Lower lobe of right lung (tissue), 2 donors: ENCODE results near the gene VWA5B2. TPM values are rescaled to one million over a fixed set of nuclear protein-coding genes. Genes with fewer than 3 reads are reported as not detected.

Source experiments
- ATAC-seq, 2 donors: fragments of 200-7000 bp; cut with Tn5 transposase; one replicate each; pipeline ENCODE4 v1.9.1; 2020 to 2022; ENCODE audit warnings: mild to moderate bottlenecking in 2 of 2, moderate library complexity in 2 of 2
- DNase-seq: peaks from one replicate; pipeline ENCODE4 v3.0.0-alpha.2; 2020
- H3K27ac ChIP-seq: fragments of 200-600 bp; one replicate; pipeline ENCODE4 v1.8.0; 2022
- H3K27me3 ChIP-seq: fragments of 200-600 bp; one replicate; pipeline ENCODE4 v1.8.0; 2022; ENCODE audit warnings: low read depth
- H3K36me3 ChIP-seq: fragments of 200-600 bp; one replicate; pipeline ENCODE4 v1.8.0; 2022; ENCODE audit warnings: mild to moderate bottlenecking
- H3K4me1 ChIP-seq: fragments of 200-600 bp; one replicate; pipeline ENCODE4 v1.8.0; 2022
- H3K4me3 ChIP-seq: fragments of 200-600 bp; one replicate; pipeline ENCODE4 v1.8.0; 2022; ENCODE audit warnings: mild to moderate bottlenecking
- H3K9me3 ChIP-seq: fragments of 200-600 bp; one replicate; pipeline ENCODE4 v1.8.0; 2022
- intact Hi-C: fragments of 100-400 bp; cut with DNase I; formaldehyde crosslinking; loops from one replicate; pipeline ENCODE4 v1.11.0; 2022
- total RNA-seq: library from RNA; stranded (reverse); fragmentation: NEBNext Ultra II Directional; extraction: Animal tissue kit (Norgen Biotek cat#: 25700); gene quantifications from one replicate; pipeline ENCODE4 v1.2.1, GENCODE V29; 2021
- TF ChIP-seq, protein P1 (sequence below): fragments of 200-600 bp; IDR thresholded peaks from one replicate; pipeline ENCODE4 v1.8.0; 2022; ENCODE audit warnings: antibody characterized with exemption, mild to moderate bottlenecking
- donor health status: DM: no; HTN: yes; CAD: no; lungs with severe emphysema.

The VWA5B2 gene
- total RNA-seq, 1 donor from 2014 or later = 0.47 TPM

DNA sequence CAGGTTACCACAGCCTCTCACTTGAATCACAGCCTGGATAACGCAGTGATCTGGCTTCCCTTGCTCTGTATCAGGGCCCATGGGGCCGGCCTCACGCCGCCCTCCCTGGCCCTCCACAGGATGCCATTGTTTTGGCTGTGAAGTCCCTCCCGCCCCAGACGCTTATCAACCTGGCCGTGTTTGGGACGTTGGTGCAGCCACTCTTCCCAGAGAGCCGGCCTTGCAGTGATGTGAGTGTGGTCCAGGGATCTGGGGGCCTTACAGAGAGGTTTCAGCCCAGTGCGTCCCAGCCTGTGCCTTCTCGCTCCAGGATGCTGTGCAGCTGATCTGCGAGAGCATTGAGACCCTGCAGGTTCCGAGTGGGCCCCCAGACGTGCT lies 6.6 kb downstream of the VWA5B2 start:
- TF ChIP-seq, protein P1, sequence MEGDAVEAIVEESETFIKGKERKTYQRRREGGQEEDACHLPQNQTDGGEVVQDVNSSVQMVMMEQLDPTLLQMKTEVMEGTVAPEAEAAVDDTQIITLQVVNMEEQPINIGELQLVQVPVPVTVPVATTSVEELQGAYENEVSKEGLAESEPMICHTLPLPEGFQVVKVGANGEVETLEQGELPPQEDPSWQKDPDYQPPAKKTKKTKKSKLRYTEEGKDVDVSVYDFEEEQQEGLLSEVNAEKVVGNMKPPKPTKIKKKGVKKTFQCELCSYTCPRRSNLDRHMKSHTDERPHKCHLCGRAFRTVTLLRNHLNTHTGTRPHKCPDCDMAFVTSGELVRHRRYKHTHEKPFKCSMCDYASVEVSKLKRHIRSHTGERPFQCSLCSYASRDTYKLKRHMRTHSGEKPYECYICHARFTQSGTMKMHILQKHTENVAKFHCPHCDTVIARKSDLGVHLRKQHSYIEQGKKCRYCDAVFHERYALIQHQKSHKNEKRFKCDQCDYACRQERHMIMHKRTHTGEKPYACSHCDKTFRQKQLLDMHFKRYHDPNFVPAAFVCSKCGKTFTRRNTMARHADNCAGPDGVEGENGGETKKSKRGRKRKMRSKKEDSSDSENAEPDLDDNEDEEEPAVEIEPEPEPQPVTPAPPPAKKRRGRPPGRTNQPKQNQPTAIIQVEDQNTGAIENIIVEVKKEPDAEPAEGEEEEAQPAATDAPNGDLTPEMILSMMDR = no peak
- Histone ChIP-seq H3K27ac (no peak overlapping the region), H3K4me1 (no peaks in the 10 kb centered on the region), H3K36me3 (no peaks in the 10 kb centered on the region), H3K4me3 (no peak overlapping the region), H3K9me3 (no peaks in the 10 kb centered on the region), H3K27me3 (peaks cover 40% of the 10 kb centered on the region)
- no peak for ATAC-seq
- intact Hi-C loops = no loop called here
- DNase-seq = no peak

DNA sequence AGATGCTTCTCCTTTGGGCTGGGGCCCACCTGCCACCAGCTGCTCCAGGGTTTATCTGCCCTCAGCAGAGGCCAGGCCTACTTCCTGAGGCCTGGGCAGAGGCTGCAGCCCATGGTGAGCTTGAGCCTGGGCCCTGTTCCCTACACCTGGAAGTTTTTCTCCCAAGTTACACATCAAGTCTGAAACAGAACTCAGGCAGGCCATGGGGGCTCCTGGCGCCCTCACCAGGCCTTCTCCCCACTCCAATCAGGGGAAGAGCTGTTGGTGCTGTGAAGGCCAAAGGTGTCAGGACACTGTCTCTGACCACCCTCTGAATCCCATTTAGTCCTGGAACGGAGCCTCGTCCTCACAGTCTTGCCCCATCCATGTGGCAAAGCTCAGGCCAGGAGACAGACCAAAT lies 7.3 kb downstream of the VWA5B2 start:
- Histone ChIP-seq H3K9me3 (no peaks in the 10 kb centered on the region), H3K27me3 (peaks cover 34% of the 10 kb centered on the region), H3K27ac (no peak overlapping the region), H3K4me1 (no peaks in the 10 kb centered on the region), H3K36me3 (no peaks in the 10 kb centered on the region), H3K4me3 (no peak overlapping the region)
- TF ChIP-seq, protein P1 = no peak
- peak; percentile 21 for DNase-seq
- intact Hi-C loops = no loop called here
- ATAC-seq = no peak

DNA sequence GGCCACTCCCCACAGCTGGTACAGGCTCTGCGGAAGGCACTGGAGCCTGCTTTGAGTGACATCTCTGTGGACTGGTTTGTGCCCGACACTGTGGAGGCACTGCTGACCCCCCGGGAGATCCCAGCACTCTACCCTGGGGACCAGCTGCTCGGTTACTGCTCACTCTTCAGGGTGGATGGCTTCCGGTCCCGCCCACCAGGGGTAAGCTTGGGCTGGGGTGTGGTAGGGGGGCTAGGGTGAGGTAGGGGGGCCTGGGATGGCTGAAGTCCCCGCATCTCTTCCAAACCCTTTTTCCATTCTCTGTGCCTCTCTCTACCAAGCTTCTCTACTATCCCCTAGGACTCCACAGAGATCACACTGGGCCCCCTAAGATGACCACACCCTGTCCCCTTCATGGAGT lies 7.8 kb downstream of the VWA5B2 start:
- intact Hi-C loops = no loop called here
- TF ChIP-seq, protein P1 = no peak
- Histone ChIP-seq H3K9me3 (no peaks in the 10 kb centered on the region), H3K4me3 (no peak overlapping the region), H3K36me3 (peaks cover 4% of the 10 kb centered on the region), H3K4me1 (no peaks in the 10 kb centered on the region), H3K27ac (no peak overlapping the region), H3K27me3 (peaks cover 30% of the 10 kb centered on the region)
- DNase-seq = peak; percentile 10
- no peak for ATAC-seq

DNA sequence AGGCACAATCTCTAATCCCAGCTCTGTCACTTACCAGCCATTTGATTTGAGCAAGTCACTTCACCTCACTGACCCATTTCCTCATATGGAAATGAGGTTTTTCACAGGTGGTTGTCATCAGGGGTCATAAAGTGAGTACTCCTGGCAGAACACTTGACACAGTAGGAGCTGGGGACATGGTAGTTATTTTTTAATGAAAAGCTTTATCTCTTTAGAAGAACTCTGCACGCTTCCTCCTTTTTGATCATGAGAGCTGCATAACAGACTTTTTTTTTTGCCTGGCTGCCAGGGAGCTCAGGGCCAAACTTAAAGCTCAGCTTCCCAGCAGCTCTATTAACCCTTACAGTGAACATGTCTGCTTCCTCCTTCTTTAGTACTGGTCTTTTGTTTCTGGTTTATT lies 8.4 kb downstream of the VWA5B2 start:
- Histone ChIP-seq H3K36me3 (peaks cover 10% of the 10 kb centered on the region), H3K27ac (no peak overlapping the region), H3K27me3 (peaks cover 25% of the 10 kb centered on the region), H3K9me3 (no peaks in the 10 kb centered on the region), H3K4me1 (no peaks in the 10 kb centered on the region), H3K4me3 (no peak overlapping the region)
- ATAC-seq (no peak), DNase-seq (no peak)
- intact Hi-C loops = no loop called here
- TF ChIP-seq, protein P1 = no peak

DNA sequence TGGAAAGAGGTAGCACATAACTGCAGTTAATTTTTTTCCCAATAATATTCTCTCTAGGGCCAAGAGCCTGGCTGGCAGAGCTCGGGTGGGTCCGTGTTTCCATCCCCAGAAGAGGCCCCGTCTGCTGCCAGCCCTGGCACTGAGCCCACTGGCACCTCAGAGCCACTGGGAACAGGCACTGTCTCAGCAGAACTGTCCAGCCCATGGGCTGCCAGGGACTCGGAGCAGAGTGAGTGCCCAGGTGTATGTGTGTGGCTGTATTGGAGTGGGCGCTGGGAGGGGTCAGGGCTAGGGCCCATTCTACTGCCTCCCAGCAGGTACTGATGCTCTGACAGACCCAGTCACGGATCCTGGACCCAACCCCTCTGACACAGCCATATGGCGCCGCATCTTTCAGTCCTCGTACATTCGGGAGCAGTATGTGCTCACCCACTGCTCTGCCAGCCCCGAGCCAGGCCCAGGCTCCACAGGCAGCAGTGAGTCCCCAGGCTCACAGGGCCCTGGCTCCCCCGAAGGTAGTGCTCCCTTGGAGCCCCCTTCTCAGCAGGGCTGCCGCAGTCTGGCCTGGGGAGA lies 8.9 kb downstream of the VWA5B2 start:
- ATAC-seq = no peak
- intact Hi-C loops = no loop called here
- H3K9me3 ChIP-seq = no peaks in the 10 kb centered on the region

More for the DNA sequence above, 8.9 kb downstream of the VWA5B2 start:
- Histone ChIP-seq H3K27ac (no peak overlapping the region), H3K36me3 (peaks cover 15% of the 10 kb centered on the region), H3K4me3 (no peak overlapping the region), H3K4me1 (no peaks in the 10 kb centered on the region), H3K27me3 (peaks cover 19% of the 10 kb centered on the region)
- DNase-seq = peak; percentile 27
- TF ChIP-seq, protein P1 = no peak
